Liver (tissue), 2 donors: Measurements from ENCODE around the gene TMEM218.

Experiments used
- CTCF ChIP-seq: fragments of 150-350 bp; IDR thresholded peaks from 2 replicates; pipeline ENCODE4 v1.5.1; 2017; ENCODE audit warnings: improper control_type of control experiment, low read depth, low read length; ENCODE audit not compliant: missing input control
- FOXA1 ChIP-seq: IDR thresholded peaks from 2 replicates; pipeline ENCODE4 v1.6.1; 2016; ENCODE audit warnings: antibody characterized with exemption
- ZBTB33 ChIP-seq: IDR thresholded peaks from 2 replicates; pipeline ENCODE4 v1.6.1; 2016; ENCODE audit warnings: antibody characterized with exemption
- donor health status: healthy.

DNA sequence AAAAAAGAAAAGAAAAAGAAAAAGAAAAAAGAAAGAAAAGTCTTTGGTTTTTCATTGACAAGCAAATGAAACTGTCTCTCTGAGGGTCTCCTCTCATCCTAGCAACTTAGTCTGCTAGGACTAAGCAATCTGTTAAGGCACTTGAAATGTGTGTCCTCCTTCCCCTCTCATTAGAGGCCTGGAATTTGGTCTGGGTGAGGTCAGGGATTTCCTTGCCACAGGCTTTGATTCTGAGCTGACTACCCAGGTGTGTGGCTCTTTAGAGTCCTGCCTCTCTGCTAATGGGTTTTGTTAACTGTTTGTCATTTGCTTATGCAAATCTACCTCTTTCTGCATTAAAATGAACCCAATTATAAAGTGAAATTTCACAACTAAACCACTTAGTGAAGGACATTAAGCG, 34.8 kb upstream of the TMEM218 start:
- TF ChIP-seq CTCF (no peak), ZBTB33 (no peak), FOXA1 (no peak)
